ENCODE data around the gene SYTL2. TPM values are rescaled to one million over a fixed set of nuclear protein-coding genes. Genes with fewer than 3 reads are reported as not detected.
A peak's percentile ranks its signal among the peaks of the same experiment; 100 is the strongest.

The SYTL2 gene
- total RNA-seq, 1 experiment from 2014 or later = 5.2 TPM

DNA sequence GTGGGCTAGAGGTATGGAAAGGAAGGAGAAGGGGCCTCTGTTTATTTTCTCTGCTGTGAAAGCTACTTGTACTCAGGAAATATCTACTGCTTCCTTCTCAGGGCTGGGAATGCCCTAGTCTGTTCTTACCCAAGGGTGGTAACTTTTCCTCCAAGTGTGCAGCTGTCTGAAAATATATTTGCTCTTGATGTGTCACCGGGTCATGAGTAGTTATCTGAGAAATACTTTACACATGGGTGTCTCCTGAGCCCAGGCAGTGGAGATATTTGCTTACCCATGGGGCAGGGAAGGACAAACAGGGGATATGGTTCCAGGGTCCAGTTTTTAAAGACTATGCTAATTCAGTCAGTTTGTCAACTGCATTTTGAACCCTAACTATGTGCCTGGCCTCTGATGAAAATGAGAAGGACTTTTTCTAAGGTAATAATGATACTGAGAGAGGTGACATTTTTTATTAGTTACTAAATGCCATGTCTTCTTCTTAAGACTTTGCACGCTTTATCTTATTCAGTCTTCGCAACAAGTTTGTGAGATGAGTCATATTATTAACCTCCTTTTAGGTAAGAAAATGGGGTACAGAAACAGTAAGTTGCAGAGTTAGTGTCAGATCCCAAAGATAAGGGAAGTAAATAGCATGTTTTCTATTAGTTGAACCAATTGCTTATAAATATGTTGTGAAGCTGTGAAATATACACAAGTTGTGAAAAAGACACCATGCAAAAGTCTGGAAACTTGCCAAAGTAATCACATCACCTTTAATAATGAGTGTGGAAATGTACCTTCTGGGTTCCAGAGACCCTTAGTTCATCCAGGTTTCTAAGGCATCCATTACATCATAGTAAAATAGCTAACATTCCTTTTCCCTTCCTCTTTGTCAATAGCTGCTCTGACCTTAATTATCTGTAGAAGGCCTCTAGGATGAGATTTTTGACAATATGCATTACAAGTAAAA, 22.9 kb downstream of the SYTL2 start:
- no peak overlapping the region for H2BK20ac ChIP-seq (ENCODE audit: low read depth, low read length, poor library complexity, severe bottlenecking)
- no peak overlapping the region for H3K23ac ChIP-seq (ENCODE audit: insufficient read length, low read depth, low read length)
- H3K4ac ChIP-seq (ENCODE audit: low read depth, low read length) = no peak overlapping the region
- H3K27ac ChIP-seq (ENCODE audit: insufficient read length, low read depth, low read length) = no peak overlapping the region
- H3T11ph ChIP-seq (ENCODE audit: low read length) = no peak overlapping the region
- H2BK12ac ChIP-seq (ENCODE audit: insufficient read length, low read depth, low read length) = no peak overlapping the region
- H3K4me1 ChIP-seq (ENCODE audit: insufficient read depth, low read length) = no peaks in the 10 kb centered on the region
- WGBS (ENCODE audit: extremely low coverage, insufficient read length, low lambda C conversion rate) = no CpG with 5 or more reads among the region's 3 CpGs
- no peak overlapping the region for H2AFZ ChIP-seq (ENCODE audit: low read length)
- H3K4me2 ChIP-seq (ENCODE audit: insufficient read depth, insufficient read length, low read length) = no peak overlapping the region
- no peak overlapping the region for H4K91ac ChIP-seq (ENCODE audit: insufficient read length, low read depth, low read length)
- no peaks in the 10 kb centered on the region for H3K27me3 ChIP-seq (ENCODE audit: insufficient read depth, low read length)
- H3K79me2 ChIP-seq (ENCODE audit: insufficient read depth, low read length) = no peaks in the 10 kb centered on the region
- H4K5ac ChIP-seq (ENCODE audit: insufficient read length, low read depth, low read length) = no peak overlapping the region
- no peak overlapping the region for H3K14ac ChIP-seq (ENCODE audit: insufficient read depth, low read length)
- H3K23me2 ChIP-seq (ENCODE audit: insufficient read length, low read depth, low read length, poor library complexity, severe bottlenecking) = no peaks in the 10 kb centered on the region
- no peak overlapping the region for H3K9ac ChIP-seq (ENCODE audit: extremely low read depth, insufficient read length, low read length)
- Mint-ChIP-seq H3K9me3 (peaks cover 0 to 5% of the 10 kb centered on the region in 2 experiments; a peak in 3 of 5 replicates), H3K36me3 (ENCODE audit: insufficient read depth in 1 of 3, low read depth in 3 of 3) (no peaks in the 10 kb centered on the region), H3K4me1 (peaks cover 0 to 7% of the 10 kb centered on the region in 2 experiments; a peak in 1 of 4 replicates), H3K4me3 (no peak overlapping the region), H3K27ac (peak overlapping the region in 2 of 3 experiments; percentile 18 to 66; a peak in 1 of 7 replicates), H3K27me3 (ENCODE audit: low read depth) (no peaks in the 10 kb centered on the region)
- no peak overlapping the region for H3K56ac ChIP-seq (ENCODE audit: insufficient read length, low read depth, low read length)
- H4K20me1 ChIP-seq (ENCODE audit: control insufficient read depth, insufficient read depth, insufficient read length) = no peaks in the 10 kb centered on the region
- no peak for DNase-seq
- no peak overlapping the region for H2AK5ac ChIP-seq (ENCODE audit: insufficient read length, low read length)
- H4K8ac ChIP-seq (replicated peaks; ENCODE audit: insufficient read length, low read depth, low read length) = no peak overlapping the region
- no peaks in the 10 kb centered on the region for H3K79me1 ChIP-seq (ENCODE audit: insufficient read depth, low read depth, low read length, poor library complexity, severe bottlenecking)
- no peaks in the 10 kb centered on the region for H3K9me3 ChIP-seq (ENCODE audit: control insufficient read depth, low read depth, low read length)
- no peak overlapping the region for H2BK5ac ChIP-seq (ENCODE audit: insufficient read length, low read length)
- H3K18ac ChIP-seq (ENCODE audit: insufficient read length, low read depth, low read length) = no peak overlapping the region
- H2BK120ac ChIP-seq (ENCODE audit: low read depth, low read length, poor library complexity, severe bottlenecking) = no peak overlapping the region
- TF ChIP-seq, protein P1, sequence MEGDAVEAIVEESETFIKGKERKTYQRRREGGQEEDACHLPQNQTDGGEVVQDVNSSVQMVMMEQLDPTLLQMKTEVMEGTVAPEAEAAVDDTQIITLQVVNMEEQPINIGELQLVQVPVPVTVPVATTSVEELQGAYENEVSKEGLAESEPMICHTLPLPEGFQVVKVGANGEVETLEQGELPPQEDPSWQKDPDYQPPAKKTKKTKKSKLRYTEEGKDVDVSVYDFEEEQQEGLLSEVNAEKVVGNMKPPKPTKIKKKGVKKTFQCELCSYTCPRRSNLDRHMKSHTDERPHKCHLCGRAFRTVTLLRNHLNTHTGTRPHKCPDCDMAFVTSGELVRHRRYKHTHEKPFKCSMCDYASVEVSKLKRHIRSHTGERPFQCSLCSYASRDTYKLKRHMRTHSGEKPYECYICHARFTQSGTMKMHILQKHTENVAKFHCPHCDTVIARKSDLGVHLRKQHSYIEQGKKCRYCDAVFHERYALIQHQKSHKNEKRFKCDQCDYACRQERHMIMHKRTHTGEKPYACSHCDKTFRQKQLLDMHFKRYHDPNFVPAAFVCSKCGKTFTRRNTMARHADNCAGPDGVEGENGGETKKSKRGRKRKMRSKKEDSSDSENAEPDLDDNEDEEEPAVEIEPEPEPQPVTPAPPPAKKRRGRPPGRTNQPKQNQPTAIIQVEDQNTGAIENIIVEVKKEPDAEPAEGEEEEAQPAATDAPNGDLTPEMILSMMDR (conservative IDR thresholded peaks at IDR 0.05) = no peak
- no peak overlapping the region for H2BK15ac ChIP-seq (ENCODE audit: low read depth, low read length)
